Measurements from ENCODE around the gene MAP3K5.

Gene MAP3K5

GRCh38 chr6:136546331-136546730 lies 245.9 kb downstream of the MAP3K5 start:
- no peak for DNase-seq (ENCODE audit: low read depth in 2 of 2)

DNA sequence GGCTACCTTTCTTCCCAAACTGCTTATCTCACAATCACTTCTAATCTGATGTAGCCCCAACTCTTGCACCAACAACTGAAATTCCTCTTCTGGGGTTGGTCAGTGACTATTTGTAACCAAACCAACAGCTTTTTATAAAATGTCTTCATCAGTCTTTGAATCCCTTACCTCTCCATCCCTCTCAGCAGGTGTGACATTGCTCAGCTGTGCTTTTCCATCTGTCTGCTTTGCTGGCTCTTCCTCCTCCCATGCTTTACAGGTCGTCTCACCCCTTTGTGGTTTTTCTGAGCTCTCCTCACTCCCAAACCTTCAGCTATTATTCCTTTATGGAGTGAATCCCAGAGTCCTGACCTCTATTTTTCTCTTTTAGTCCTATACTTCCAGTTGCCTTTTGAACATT lies 248.0 kb downstream of the MAP3K5 start:
- no peak for DNase-seq (ENCODE audit: low read depth in 2 of 2)

GRCh38 chr6:136541395-136541794 lies 250.9 kb downstream of the MAP3K5 start:
- no peak for DNase-seq (ENCODE audit: low read depth in 2 of 2)

- DNase-seq (ENCODE audit: low read depth in 2 of 2), result no peak
Measured at GRCh38 chr6:136539967-136540652, 252.2 kb downstream of the MAP3K5 start.

DNA sequence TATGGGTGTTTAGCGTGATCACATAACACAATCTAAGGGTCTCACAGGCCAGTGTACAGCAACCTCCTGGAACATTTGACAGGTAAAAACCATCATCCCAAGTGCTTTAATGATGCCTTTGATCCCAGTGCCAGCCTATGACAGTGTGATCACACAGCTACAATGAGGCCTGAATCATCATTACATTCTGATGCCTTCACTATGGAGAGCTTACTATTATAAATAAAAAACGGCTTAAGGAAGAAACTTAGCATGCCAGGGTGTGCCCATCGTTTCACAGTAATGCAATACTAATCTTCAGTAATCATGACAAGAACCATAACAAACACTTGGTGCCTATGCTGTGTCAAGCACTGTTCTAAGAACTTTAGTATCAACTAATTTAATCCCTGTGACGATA lies 253.4 kb downstream of the MAP3K5 start:
- DNase-seq (ENCODE audit: low read depth in 2 of 2), result no peak

DNA sequence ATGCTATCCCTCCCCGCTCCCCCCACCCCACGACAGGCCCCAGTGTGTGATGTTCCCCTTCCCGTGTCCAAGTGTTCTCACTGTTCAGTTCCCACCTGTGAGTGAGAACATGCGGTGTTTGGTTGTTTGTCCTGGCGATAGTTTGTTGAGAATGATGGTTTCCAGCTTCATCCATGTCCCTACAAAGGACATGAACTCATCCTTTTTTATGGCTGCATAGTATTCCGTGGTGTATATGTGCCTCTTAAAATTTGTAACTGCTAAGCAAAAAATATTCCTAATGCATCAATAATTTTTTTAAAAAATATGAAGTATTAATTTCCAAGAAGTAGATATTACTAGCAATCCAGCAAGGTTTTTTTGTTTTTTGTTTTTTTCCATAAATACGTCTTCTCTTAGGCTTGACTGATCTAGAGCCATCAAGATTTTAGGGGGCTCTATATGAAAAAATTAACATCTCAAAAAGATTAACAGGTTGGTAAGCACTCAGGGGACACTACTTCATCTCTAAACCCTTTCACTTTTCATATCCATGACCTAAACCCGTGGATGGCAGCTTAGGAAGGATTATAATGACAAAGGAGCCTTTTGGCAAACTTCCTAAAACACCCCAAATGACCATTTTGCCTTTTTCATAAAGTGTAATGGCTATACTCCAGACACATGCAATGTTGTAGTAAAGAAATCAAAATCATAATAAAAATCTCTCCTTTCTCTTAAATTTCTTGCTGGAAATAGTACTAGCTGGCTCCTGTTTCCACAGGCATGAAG lies 256.2 kb downstream of the MAP3K5 start:
- DNase-seq (ENCODE audit: low read depth in 2 of 2), result no peak

GRCh38 chr6:136535017-136535765 lies 257.1 kb downstream of the MAP3K5 start:
- DNase-seq (ENCODE audit: low read depth in 2 of 2), result no peak

DNA sequence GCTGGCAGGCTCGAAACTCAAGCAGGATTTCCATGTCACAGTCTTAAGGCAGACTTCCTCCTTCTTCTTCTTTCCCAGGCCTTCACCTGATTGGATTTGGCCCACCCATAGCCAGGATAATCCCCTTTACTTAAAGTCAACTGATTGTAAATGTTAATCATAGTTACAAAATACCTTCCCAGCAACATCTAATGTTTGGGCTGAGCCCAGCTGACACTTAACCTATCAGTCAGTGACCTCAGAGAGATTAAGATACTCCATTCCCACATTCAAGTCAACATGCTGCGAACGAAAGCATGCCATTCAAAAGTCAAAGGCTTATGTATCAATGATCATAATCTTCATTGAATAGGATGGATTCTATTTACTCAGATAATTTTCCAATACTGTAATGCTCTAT lies 258.0 kb downstream of the MAP3K5 start:
- DNase-seq (ENCODE audit: low read depth in 2 of 2), result no peak

DNA sequence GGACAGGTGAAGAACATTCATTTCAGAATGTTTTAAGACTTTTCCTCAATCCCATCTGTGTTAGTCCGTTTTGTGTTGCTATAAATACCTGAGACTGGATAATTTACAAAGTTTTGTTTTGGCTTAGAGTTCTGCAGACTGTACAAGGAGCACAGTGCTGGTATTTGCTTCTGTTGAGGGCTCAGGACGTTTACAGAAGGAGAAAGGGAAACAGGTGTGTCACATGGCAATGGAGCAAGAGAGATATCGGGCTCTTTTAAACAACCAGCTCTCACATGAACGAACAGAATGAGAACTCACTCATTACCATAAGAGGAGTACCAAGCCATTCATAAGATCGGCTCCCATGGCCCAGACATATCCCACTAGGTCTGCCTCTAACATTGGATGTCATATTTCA lies 258.8 kb downstream of the MAP3K5 start:
- DNase-seq (ENCODE audit: low read depth in 2 of 2), result no peak

GRCh38 chr6:136532030-136532429 lies 260.2 kb downstream of the MAP3K5 start:
- DNase-seq (ENCODE audit: low read depth in 2 of 2), result no peak

DNA sequence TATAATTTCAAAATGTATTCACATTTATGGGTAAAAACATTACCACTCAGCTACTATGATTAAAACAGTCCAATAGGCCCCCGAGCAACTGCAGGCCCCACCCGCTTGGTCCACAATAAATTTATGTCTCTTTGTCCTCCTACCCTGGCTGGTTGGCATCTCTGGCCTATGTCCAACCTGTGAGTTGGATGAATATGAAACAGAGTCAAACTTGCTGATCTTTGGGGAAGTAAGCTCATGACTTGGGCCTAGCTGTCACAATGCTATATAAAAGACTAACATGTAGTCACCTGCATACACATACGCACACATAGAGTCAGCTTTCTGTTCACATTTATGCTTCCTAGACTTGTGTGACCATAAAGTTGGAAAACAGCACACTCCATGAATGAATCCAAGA lies 262.6 kb downstream of the MAP3K5 start:
- DNase-seq (ENCODE audit: low read depth in 2 of 2), result no peak

DNA sequence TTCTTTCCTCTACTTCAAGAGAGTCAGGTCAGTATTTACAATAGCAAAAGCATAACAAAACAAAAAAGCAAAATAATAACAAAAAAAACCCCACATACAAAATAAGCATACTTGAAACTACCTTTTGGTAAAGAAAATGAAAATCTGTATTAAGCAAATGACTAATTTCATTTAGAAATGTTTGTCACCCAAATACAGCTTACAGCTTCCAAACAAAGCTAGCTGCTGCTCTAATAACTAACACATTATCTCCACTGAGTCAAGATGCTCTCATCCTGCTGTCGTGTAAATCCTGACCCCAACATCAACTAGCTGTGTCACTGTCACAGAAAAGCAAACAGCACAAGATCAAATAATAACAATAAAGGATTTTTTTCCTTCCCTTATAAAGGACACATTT lies 263.8 kb downstream of the MAP3K5 start:
- no peak for DNase-seq (ENCODE audit: low read depth in 2 of 2)

GRCh38 chr6:136527831-136528230 lies 264.4 kb downstream of the MAP3K5 start:
- no peak for DNase-seq (ENCODE audit: low read depth in 2 of 2)

- DNase-seq (ENCODE audit: low read depth in 2 of 2), result no peak
Measured at GRCh38 chr6:136526937-136527336, 265.3 kb downstream of the MAP3K5 start.

DNA sequence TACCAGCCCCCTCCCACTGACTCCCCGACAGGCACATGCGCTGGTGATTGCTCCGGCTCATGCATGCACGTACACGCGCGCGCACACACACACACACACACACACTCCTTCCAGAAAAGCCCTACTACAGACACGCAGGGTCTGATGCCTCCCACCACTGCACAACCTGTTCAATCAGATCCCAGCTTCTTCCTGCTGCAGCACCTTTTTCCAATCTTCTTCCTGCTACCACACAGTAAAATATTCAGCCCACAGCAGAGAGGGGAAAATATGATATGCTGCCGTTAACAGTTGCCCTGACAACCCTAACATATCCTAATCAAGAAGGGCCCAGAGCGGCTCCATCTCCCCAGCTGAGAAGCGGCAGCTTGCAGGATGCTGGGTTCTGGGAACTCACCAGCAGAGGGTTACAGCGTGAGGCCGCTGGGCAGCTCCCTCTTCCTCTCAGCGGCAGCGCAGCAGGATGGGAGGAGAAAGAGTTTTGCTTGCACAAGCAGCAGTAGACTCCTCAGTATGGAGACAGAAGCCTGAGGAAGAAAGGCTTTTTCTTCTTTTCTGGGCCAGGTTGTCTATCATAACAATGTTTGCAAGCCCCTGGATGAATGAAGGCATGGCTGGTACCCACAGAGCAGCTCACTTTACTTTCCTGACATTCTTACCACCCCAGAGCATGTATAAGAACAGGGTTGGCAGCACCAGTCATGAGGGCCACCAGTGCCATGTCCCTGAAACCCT lies 265.9 kb downstream of the MAP3K5 start:
- DNase-seq (ENCODE audit: low read depth in 2 of 2), result peak in 1 of 2 experiments; percentile 32

- no peak for DNase-seq (ENCODE audit: low read depth in 2 of 2)
Measured at GRCh38 chr6:136525586-136526195, 266.6 kb downstream of the MAP3K5 start.

DNA sequence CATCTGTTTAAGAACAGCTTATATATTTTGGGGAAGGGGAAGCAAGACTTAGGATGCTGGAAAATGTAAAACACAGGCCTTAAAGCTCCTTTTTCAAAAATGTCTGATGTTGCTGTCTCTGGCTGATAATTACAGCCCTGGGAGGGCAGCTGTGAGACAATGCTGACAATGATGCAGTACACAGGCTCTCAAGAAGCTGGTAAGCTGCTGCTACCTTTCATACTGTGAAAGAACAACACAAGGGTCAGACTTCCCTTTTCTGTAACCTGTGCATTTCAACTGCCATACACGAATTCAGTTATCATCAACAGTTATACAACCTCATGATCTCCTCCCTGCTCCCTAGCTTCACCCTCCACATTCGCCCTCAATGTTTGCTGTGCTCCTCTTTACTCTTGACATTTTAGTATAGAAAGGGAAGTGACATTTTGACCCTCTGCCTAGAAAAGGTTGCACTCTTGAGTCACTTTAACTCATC lies 267.3 kb downstream of the MAP3K5 start:
- DNase-seq (ENCODE audit: low read depth in 2 of 2), result no peak

- no peak for DNase-seq (ENCODE audit: low read depth in 2 of 2)
Measured at GRCh38 chr6:136524339-136524935, 267.8 kb downstream of the MAP3K5 start.

GRCh38 chr6:136523196-136523595 lies 269.1 kb downstream of the MAP3K5 start:
- DNase-seq (ENCODE audit: low read depth in 2 of 2), result no peak

- DNase-seq (ENCODE audit: low read depth in 2 of 2), result no peak
Measured at GRCh38 chr6:136522636-136523035, 269.6 kb downstream of the MAP3K5 start.

DNA sequence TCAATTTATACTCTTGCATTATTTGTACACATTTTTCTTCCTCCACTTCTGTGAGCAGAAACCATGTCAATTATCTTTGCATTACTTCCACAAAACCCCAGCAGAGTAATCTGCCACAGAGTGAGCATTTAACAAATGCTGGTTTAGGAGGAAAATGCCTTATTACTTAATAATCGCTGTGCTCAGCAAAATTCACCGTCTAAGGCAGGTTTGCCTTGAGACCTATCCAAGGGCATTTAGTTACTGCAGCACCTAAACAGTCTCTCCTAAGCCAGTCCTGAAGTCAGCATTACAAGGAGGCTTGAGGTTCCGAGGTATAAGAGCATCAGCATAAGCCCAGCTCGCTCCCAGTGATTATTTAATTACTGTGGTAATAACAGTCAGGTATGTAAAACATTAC lies 270.4 kb downstream of the MAP3K5 start:
- no peak for DNase-seq (ENCODE audit: low read depth in 2 of 2)

Data from fibroblast of skin of left quadriceps (primary cell).